HEK293 (cell line): ENCODE measurements around the gene SCLT1.

Experiments used
- CTCF ChIA-PET: fragments of 350-600 bp; formaldehyde crosslinking; extraction: SDS; loops from one replicate; lab custom pipeline; 2021; ENCODE audit warnings: antibody characterized with exemption; lab: Yijun Ruan, JAX
- POLR2A ChIA-PET: fragments of 300-600 bp; formaldehyde crosslinking; extraction: SDS; loops from one replicate; lab custom pipeline; 2020; ENCODE audit warnings: antibody characterized with exemption, inconsistent platforms; lab: Yijun Ruan, JAX
- H3K27ac ChIP-seq: fragments of 200-500 bp; sonication (Bioruptor generic); 2 replicates; pipeline ENCODE4 v1.5.1; 2014; ENCODE audit warnings: low read depth, low read length, control low read depth, inconsistent platforms; ENCODE audit errors: extremely low read depth
- H3K36me3 ChIP-seq, 2 experiments: fragments of 200-500 bp in 1 of 2; sonication (Bioruptor generic) in 1 of 2; 1 replicate in 1 of 2; 2 replicates in 1 of 2; pipeline ENCODE4 v1.5.1; 2014 to 2017; ENCODE audit warnings: inconsistent platforms in 2 of 2, low read length in 2 of 2; ENCODE audit not compliant: control insufficient read depth in 2 of 2, insufficient read depth in 1 of 2
- H3K4me1 ChIP-seq: fragments of 200-500 bp; sonication (Bioruptor generic); 2 replicates; pipeline ENCODE4 v1.5.1; 2014; ENCODE audit warnings: mild to moderate bottlenecking, low read length, inconsistent platforms; ENCODE audit not compliant: control insufficient read depth, insufficient read depth
- H3K4me3 ChIP-seq: 2 replicates; pipeline ENCODE4 v1.5.1; 2011; ENCODE audit warnings: low read depth, mild to moderate bottlenecking, control low read depth, low read length, moderate library complexity
- H3K9me3 ChIP-seq: fragments of 200-500 bp; sonication (Bioruptor generic); 2 replicates; pipeline ENCODE4 v1.5.1; 2014; ENCODE audit warnings: low read depth, low read length, inconsistent platforms; ENCODE audit not compliant: control insufficient read depth, insufficient read depth
- AEBP2 ChIP-seq: fragments of 450-650 bp; formaldehyde crosslinking; IDR thresholded peaks from 2 replicates; pipeline ENCODE4 v1.5.1; 2016; ENCODE audit warnings: missing biosample characterization, missing genetic modification characterization, borderline replicate concordance
- GLIS2 ChIP-seq: fragments of 450-650 bp; formaldehyde crosslinking; IDR thresholded peaks from 2 replicates; pipeline ENCODE4 v1.5.1; 2016; ENCODE audit warnings: missing biosample characterization, missing genetic modification characterization
- PRDM1 ChIP-seq: fragments of 450-650 bp; formaldehyde crosslinking; IDR thresholded peaks from 2 replicates; pipeline ENCODE4; 2016; ENCODE audit warnings: missing biosample characterization, missing genetic modification characterization
- PRDM2 ChIP-seq: fragments of 450-650 bp; formaldehyde crosslinking; IDR thresholded peaks from 2 replicates; pipeline ENCODE4 v1.5.1; 2016; ENCODE audit warnings: missing biosample characterization, missing genetic modification characterization, borderline replicate concordance
- ZBTB8A ChIP-seq: fragments of 450-650 bp; formaldehyde crosslinking; IDR thresholded peaks from 2 replicates; pipeline ENCODE4 v1.5.1; 2016; ENCODE audit warnings: missing biosample characterization, missing genetic modification characterization
- ZFP41 ChIP-seq: fragments of 450-650 bp; formaldehyde crosslinking; IDR thresholded peaks from 2 replicates; pipeline ENCODE4 v1.5.1; 2016; ENCODE audit warnings: missing biosample characterization, missing genetic modification characterization, borderline replicate concordance
- ZNF10 ChIP-seq: fragments of 450-650 bp; formaldehyde crosslinking; IDR thresholded peaks from 2 replicates; pipeline ENCODE4 v1.5.1; 2017; ENCODE audit warnings: missing biosample characterization, missing genetic modification characterization
- ZNF155 ChIP-seq: fragments of 450-650 bp; formaldehyde crosslinking; IDR thresholded peaks from 2 replicates; pipeline ENCODE4 v1.5.1; 2016; ENCODE audit warnings: missing biosample characterization, missing genetic modification characterization
- ZNF280C ChIP-seq: fragments of 450-650 bp; formaldehyde crosslinking; IDR thresholded peaks from 2 replicates; pipeline ENCODE4 v1.5.1; 2016; ENCODE audit warnings: missing biosample characterization, missing genetic modification characterization
- ZNF433 ChIP-seq: fragments of 450-650 bp; formaldehyde crosslinking; IDR thresholded peaks from 2 replicates; pipeline ENCODE4 v1.5.1; 2016; ENCODE audit warnings: missing biosample characterization, missing genetic modification characterization, low read depth
- ZNF645 ChIP-seq: fragments of 450-650 bp; formaldehyde crosslinking; IDR thresholded peaks from 2 replicates; pipeline ENCODE4; 2016; ENCODE audit warnings: missing biosample characterization, missing genetic modification characterization
- ZNF664 ChIP-seq: fragments of 450-650 bp; formaldehyde crosslinking; IDR thresholded peaks from 2 replicates; pipeline ENCODE4 v1.5.1; 2016; ENCODE audit warnings: missing biosample characterization, missing genetic modification characterization
- ZNF76 ChIP-seq: fragments of 450-650 bp; formaldehyde crosslinking; IDR thresholded peaks from 2 replicates; pipeline ENCODE4; 2016; ENCODE audit warnings: low read depth, missing biosample characterization, missing genetic modification characterization, borderline replicate concordance
- TF ChIP-seq, protein P1 (sequence below): fragments of 450-650 bp; formaldehyde crosslinking; IDR thresholded peaks from 2 replicates; pipeline ENCODE4 v1.5.0; 2017; ENCODE audit warnings: missing biosample characterization, missing genetic modification characterization, borderline replicate concordance
- TF ChIP-seq, protein P2 (sequence below): fragments of 450-650 bp; formaldehyde crosslinking; IDR thresholded peaks from 2 replicates; pipeline ENCODE4 v1.5.1; 2017; ENCODE audit warnings: missing biosample characterization, missing genetic modification characterization
- TF ChIP-seq, protein P3 (sequence below): fragments of 450-650 bp; IDR thresholded peaks from 2 replicates; pipeline ENCODE4 v1.5.1; 2018; ENCODE audit warnings: missing biosample characterization, missing genetic modification characterization
- TF ChIP-seq, protein P4 (sequence below): fragments of 450-650 bp; formaldehyde crosslinking; optimal IDR thresholded peaks from 2 replicates; pipeline ENCODE3; 2016; ENCODE audit warnings: missing biosample characterization, mild to moderate bottlenecking, missing genetic modification characterization

SCLT1 gene

GRCh38 chr4:128942607-128943006 is 150.7 kb downstream of the SCLT1 start:
- H3K36me3 ChIP-seq = peaks cover 0 to 27% of the 10 kb centered on the region in 2 experiments; a peak in 1 of 3 replicates
- no peak overlapping the region for H3K27ac ChIP-seq
- H3K9me3 ChIP-seq = no peaks in the 10 kb centered on the region
- H3K4me1 ChIP-seq = no peaks in the 10 kb centered on the region
- ChIA-PET CTCF (no interaction called here), POLR2A (no interaction called here)
- no peak for TF ChIP-seq AEBP2
- no peak for TF ChIP-seq GLIS2 (tag by site-specific recombination)
- TF ChIP-seq, protein P1, sequence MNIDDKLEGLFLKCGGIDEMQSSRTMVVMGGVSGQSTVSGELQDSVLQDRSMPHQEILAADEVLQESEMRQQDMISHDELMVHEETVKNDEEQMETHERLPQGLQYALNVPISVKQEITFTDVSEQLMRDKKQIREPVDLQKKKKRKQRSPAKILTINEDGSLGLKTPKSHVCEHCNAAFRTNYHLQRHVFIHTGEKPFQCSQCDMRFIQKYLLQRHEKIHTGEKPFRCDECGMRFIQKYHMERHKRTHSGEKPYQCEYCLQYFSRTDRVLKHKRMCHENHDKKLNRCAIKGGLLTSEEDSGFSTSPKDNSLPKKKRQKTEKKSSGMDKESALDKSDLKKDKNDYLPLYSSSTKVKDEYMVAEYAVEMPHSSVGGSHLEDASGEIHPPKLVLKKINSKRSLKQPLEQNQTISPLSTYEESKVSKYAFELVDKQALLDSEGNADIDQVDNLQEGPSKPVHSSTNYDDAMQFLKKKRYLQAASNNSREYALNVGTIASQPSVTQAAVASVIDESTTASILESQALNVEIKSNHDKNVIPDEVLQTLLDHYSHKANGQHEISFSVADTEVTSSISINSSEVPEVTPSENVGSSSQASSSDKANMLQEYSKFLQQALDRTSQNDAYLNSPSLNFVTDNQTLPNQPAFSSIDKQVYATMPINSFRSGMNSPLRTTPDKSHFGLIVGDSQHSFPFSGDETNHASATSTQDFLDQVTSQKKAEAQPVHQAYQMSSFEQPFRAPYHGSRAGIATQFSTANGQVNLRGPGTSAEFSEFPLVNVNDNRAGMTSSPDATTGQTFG (tag by site-specific recombination) = no peak
- no peak for TF ChIP-seq ZNF280C (tag by site-specific recombination)
- no peak for TF ChIP-seq ZNF10 (tag by site-specific recombination)
- TF ChIP-seq, protein P2, sequence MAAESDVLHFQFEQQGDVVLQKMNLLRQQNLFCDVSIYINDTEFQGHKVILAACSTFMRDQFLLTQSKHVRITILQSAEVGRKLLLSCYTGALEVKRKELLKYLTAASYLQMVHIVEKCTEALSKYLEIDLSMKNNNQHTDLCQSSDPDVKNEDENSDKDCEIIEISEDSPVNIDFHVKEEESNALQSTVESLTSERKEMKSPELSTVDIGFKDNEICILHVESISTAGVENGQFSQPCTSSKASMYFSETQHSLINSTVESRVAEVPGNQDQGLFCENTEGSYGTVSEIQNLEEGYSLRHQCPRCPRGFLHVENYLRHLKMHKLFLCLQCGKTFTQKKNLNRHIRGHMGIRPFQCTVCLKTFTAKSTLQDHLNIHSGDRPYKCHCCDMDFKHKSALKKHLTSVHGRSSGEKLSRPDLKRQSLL (tag by site-specific recombination) = no peak
- TF ChIP-seq ZNF155 = no peak
- TF ChIP-seq, protein P3, sequence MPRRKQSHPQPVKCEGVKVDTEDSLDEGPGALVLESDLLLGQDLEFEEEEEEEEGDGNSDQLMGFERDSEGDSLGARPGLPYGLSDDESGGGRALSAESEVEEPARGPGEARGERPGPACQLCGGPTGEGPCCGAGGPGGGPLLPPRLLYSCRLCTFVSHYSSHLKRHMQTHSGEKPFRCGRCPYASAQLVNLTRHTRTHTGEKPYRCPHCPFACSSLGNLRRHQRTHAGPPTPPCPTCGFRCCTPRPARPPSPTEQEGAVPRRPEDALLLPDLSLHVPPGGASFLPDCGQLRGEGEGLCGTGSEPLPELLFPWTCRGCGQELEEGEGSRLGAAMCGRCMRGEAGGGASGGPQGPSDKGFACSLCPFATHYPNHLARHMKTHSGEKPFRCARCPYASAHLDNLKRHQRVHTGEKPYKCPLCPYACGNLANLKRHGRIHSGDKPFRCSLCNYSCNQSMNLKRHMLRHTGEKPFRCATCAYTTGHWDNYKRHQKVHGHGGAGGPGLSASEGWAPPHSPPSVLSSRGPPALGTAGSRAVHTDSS (tag by site-specific recombination) = no peak
- TF ChIP-seq, protein P4, sequence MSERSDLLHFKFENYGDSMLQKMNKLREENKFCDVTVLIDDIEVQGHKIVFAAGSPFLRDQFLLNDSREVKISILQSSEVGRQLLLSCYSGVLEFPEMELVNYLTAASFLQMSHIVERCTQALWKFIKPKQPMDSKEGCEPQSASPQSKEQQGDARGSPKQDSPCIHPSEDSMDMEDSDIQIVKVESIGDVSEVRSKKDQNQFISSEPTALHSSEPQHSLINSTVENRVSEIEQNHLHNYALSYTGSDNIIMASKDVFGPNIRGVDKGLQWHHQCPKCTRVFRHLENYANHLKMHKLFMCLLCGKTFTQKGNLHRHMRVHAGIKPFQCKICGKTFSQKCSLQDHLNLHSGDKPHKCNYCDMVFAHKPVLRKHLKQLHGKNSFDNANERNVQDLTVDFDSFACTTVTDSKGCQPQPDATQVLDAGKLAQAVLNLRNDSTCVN = no peak
- TF ChIP-seq ZBTB8A (tag by site-specific recombination) = no peak
- TF ChIP-seq PRDM1 (tag by site-specific recombination) = no peak
- no peak overlapping the region for H3K4me3 ChIP-seq

- CTCF ChIA-PET = interaction anchor here (0.7 kb wide), 1 partner anchor 398 kb away, joined by 3 read pairs; no protein-coding TSS in a partner anchor
- no peak for TF ChIP-seq ZNF76
- no peak for TF ChIP-seq PRDM2 (tag by site-specific recombination)
- no peak for TF ChIP-seq ZFP41
- no peak for TF ChIP-seq ZNF433 (tag by site-specific recombination)
- TF ChIP-seq ZNF664 (tag by site-specific recombination) = no peak
- TF ChIP-seq ZNF645 (tag by site-specific recombination) = no peak
These were observed 152.4 kb downstream of the SCLT1 start for GRCh38 chr4:128940971-128941370.

More at GRCh38 chr4:128940971-128941370, 152.4 kb downstream of the SCLT1 start:
- H3K4me1 ChIP-seq = no peaks in the 10 kb centered on the region
- no peak overlapping the region for H3K4me3 ChIP-seq
- no peak overlapping the region for H3K27ac ChIP-seq
- H3K36me3 ChIP-seq = peaks cover 0 to 27% of the 10 kb centered on the region in 2 experiments; a peak in 1 of 3 replicates
- POLR2A ChIA-PET = no interaction called here
- no peaks in the 10 kb centered on the region for H3K9me3 ChIP-seq
